HepG2 (cell line): ENCODE measurements around the gene LAPTM4A. TPM values are rescaled to one million over a fixed set of nuclear protein-coding genes. Genes with fewer than 3 reads are reported as not detected.

Experiments
- ATAC-seq: fragments of 200-7000 bp; cut with Tn5 transposase; 3 replicates; pipeline ENCODE4 v1.9.1; 2020; ENCODE audit warnings: mild to moderate bottlenecking, moderate library complexity
- BruUV-seq: library from RNA; stranded (reverse); fragments of 400-500 nt; replicated peaks from 2 replicates; lab custom pipeline; 2021; lab: Mats Ljungman, UMichigan
- CTCF ChIA-PET: fragments of 300-600 bp; formaldehyde crosslinking; extraction: SDS; loops from one replicate; lab custom pipeline; 2021; ENCODE audit warnings: low total read pairs, inconsistent platforms, low intra/inter-chr PET ratio; lab: Yijun Ruan, JAX
- POLR2A ChIA-PET: fragments of 350-600 bp; sonication (Branson Sonifier 250); formaldehyde crosslinking; loops from one replicate; lab custom pipeline; 2020; ENCODE audit warnings: antibody characterized with exemption, inconsistent platforms; lab: Yijun Ruan, JAX
- DNase-seq: peaks from one replicate; pipeline ENCODE4 v3.0.0-alpha.2; 2015; ENCODE audit warnings: low spot score
- FAIRE-seq: peaks from 3 replicates; lab custom pipeline; 2011; peaks lifted over from hg19 to GRCh38; lab: Jason Lieb, UNC
- H2AFZ ChIP-seq: one replicate; pipeline ENCODE4 v1.6.1; 2011; ENCODE audit warnings: low read length, inconsistent platforms
- H3K27ac ChIP-seq: fragments of 300-600 bp; 3 replicates; pipeline ENCODE4 v1.8.0; 2011; ENCODE audit warnings: mixed run types, mild to moderate bottlenecking, mixed read lengths, low read length, inconsistent platforms; ENCODE audit not compliant: insufficient read depth; ENCODE audit errors: extremely low read length
- H3K27me3 ChIP-seq, 2 experiments: fragments of 200-600 bp in 1 of 2; 2 replicates in 1 of 2; 3 replicates in 1 of 2; pipeline versions ENCODE4 v1.6.0 to v1.8.0; 2011; ENCODE audit warnings: low read length in 2 of 2, mild to moderate bottlenecking in 2 of 2, moderate library complexity in 2 of 2, inconsistent platforms in 1 of 2; ENCODE audit not compliant: insufficient read depth in 2 of 2, control insufficient read depth in 1 of 2
- H3K36me3 ChIP-seq, 2 experiments: fragments of 200-600 bp in 1 of 2; replicated peaks in 1 of 2; 2 replicates in 1 of 2; 3 replicates in 1 of 2; pipeline versions ENCODE4 v1.5.1 to v1.8.0; 2011; ENCODE audit warnings: low read length in 2 of 2, inconsistent platforms in 1 of 2; ENCODE audit not compliant: insufficient read depth in 2 of 2, control insufficient read depth in 1 of 2
- H3K4me1 ChIP-seq: 2 replicates; pipeline ENCODE4 v1.5.1; 2012; ENCODE audit warnings: low read length, inconsistent platforms; ENCODE audit not compliant: insufficient read depth
- H3K4me2 ChIP-seq: 2 replicates; pipeline ENCODE4 v1.6.0; 2011; ENCODE audit warnings: low read depth, low read length, inconsistent platforms
- H3K4me3 ChIP-seq, 3 experiments: fragments of 200-600 bp in 1 of 3; sonication (generic), shearing (Covaris generic) in 1 of 3; replicated peaks in 1 of 3; 2 replicates each; pipeline ENCODE4 v1.5.1; 2011 to 2016; ENCODE audit warnings: low read length in 3 of 3, inconsistent platforms in 2 of 3, low read depth in 2 of 3, mild to moderate bottlenecking in 2 of 3, control low read depth in 1 of 3, mixed read lengths in 1 of 3; ENCODE audit not compliant: insufficient read depth in 1 of 3
- H3K79me2 ChIP-seq: one replicate; pipeline ENCODE4 v1.6.1; 2011; ENCODE audit warnings: low read length, inconsistent platforms; ENCODE audit not compliant: insufficient read depth
- H3K9ac ChIP-seq: 2 replicates; pipeline ENCODE4 v1.6.0; 2011; ENCODE audit warnings: mild to moderate bottlenecking, low read depth, low read length, inconsistent platforms; ENCODE audit not compliant: insufficient read depth
- H3K9me3 ChIP-seq: 2 replicates; pipeline ENCODE4 v1.5.1; 2012; ENCODE audit warnings: mild to moderate bottlenecking, low read length
- H4K20me1 ChIP-seq: 2 replicates; pipeline ENCODE4 v1.6.0; 2011; ENCODE audit warnings: inconsistent platforms, mild to moderate bottlenecking, low read length, moderate library complexity; ENCODE audit not compliant: insufficient read depth
- BRD4 ChIP-seq: sonication (generic); formaldehyde crosslinking; IDR thresholded peaks from 2 replicates; pipeline ENCODE4 v1.4.0; 2020; ENCODE audit warnings: missing genetic modification reagents
- CEBPB ChIP-seq: IDR thresholded peaks from 2 replicates; pipeline ENCODE4 v1.6.1; 2011; ENCODE audit warnings: low read depth, low read length, improper control_type of control experiment, borderline replicate concordance
- GATAD2A ChIP-seq: IDR thresholded peaks from 2 replicates; pipeline ENCODE4 v1.6.1; 2016
- POLR2G ChIP-seq: fragments of 200-400 bp; formaldehyde crosslinking; IDR thresholded peaks from 2 replicates; pipeline ENCODE4 v1.6.1; 2018; ENCODE audit warnings: mild to moderate bottlenecking, low read depth, low read length, moderate library complexity
- WGBS: methylation state at CpG from one replicate; pipeline ENCODE4 v1.1.6; 2017; ENCODE audit warnings: low lambda C conversion rate; 5-methylcytosine and 5-hydroxymethylcytosine counted together
- in situ Hi-C: cut with HindIII; loops from 2 replicates; pipeline ENCODE4 v1.10.0; 2017; ENCODE audit warnings: low pct_unique_long_range_greater_than_20kb; ENCODE audit not compliant: extremely low pct_ligation_motif_present
- intact Hi-C: fragments of 100-400 bp; cut with micrococcal nuclease; formaldehyde crosslinking; loops from one replicate; pipeline ENCODE4 v1.10.0; 2022; ENCODE audit not compliant: unreplicated experiment
- polyA plus RNA-seq, 8 experiments: library from polyadenylated mRNA; depleted of rRNA in 3 of 8; stranded (reverse) in 7 of 8; unstranded in 1 of 8; fragments of >200 nt; fragmentation: Illumina TruSeq in 4 of 8; extraction: Trizol in 4 of 8; gene quantifications; 2 replicates each; pipeline versions ENCODE4 v1.2.1 to v1.2.3, GENCODE V29; 2011 to 2016; ENCODE audit warnings: low read depth in 4 of 8, missing spikeins in 1 of 8, mixed read lengths in 1 of 8; ENCODE audit not compliant: insufficient read depth in 1 of 8
- total RNA-seq, 5 experiments: library from RNA; depleted of rRNA; stranded (reverse); fragments of >200 nt; fragmentation: Illumina TruSeq; extraction: Trizol; gene quantifications; 2 replicates each; pipeline ENCODE4 v1.2.3, GENCODE V29; 2016; ENCODE audit warnings: low read depth in 1 of 5

Gene LAPTM4A
- total and polyA plus RNA-seq, 2 of the 13 experiments (the other 11 are each of a cell fraction or from before 2014, with no cell fraction given): 116 to 558 TPM

GRCh38 chr2:20030224-20030623 is 21.2 kb downstream of the LAPTM4A start:
- Histone ChIP-seq H3K4me3 (no peak overlapping the region), H3K9ac (no peak overlapping the region), H3K4me2 (no peak overlapping the region), H3K27ac (no peak overlapping the region), H2AFZ (no peak overlapping the region), H3K36me3 (peaks cover 22 to 52% of the 10 kb centered on the region in 2 experiments), H3K9me3 (no peaks in the 10 kb centered on the region)
- in situ Hi-C loops: no loop called here
- intact Hi-C loops: no loop called here
- CTCF ChIA-PET: no interaction called here
- ATAC-seq: no peak
- no peak for TF ChIP-seq BRD4 (CRISPR knock-in tag)
- peak; percentile 80 for TF ChIP-seq CEBPB
- TF ChIP-seq, all 625 proteins: peak for 1
- H3K27me3 ChIP-seq: no peaks in the 10 kb centered on the region
- POLR2A ChIA-PET: interaction anchor here (5.6 kb wide), 1 partner anchor 22 kb away, joined by 42 read pairs; the partner anchor contains the start of gene LAPTM4A
- WGBS: 94% methylated on average over 6 of the region's 6 CpGs
- peaks cover 21% of the 10 kb centered on the region for H3K4me1 ChIP-seq
- BruUV-seq: no TSS peak
- FAIRE-seq: no peak
- no peaks in the 10 kb centered on the region for H3K79me2 ChIP-seq
- no peaks in the 10 kb centered on the region for H4K20me1 ChIP-seq
- DNase-seq: no peak

DNA sequence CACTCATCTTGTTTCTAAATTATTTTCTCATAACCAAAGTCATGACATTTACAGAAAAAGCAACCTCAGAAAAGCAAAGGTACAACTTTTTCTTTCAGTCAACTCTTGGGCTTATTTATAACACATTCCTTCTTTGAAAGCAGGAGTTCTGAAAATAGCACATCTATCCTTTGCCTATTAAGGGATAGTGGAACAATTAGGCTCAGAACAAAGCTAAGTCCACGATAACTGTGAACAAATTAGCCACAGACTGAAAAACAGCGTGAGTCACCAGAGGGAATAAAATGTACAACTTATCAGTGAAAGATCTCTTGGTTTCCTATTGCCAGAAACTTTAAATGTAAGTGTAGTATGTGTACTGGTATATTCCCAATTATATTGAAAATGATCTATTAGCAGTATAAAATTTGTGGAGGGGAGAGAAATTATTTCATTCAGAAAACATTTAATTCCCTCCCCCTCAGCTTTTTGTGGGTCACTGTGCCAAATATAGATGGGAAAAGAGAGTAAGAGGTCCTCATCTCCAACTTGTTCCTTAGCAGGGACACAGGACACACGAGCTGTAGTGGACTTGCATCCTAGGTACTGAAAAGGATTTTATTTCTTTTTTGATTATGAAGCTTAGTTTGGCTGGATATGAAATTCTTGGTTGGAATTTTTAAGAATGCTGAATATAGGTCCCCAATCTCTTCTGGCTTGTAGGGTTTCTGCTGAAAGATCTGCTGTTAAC is 23.6 kb downstream of the LAPTM4A start:
- POLR2A ChIA-PET: interaction anchor here (1.6 to 5.6 kb wide), 5 partner anchors 12 to 38 kb away, joined by 4 to 42 read pairs (median 7); partner anchors contain the start of genes LAPTM4A, MATN3 and WDR35
- H3K4me1 ChIP-seq: peaks cover 21% of the 10 kb centered on the region

More for the DNA sequence above, 23.6 kb downstream of the LAPTM4A start:
- Histone ChIP-seq H3K9me3 (no peaks in the 10 kb centered on the region), H3K27ac (peak overlapping the region; percentile 53), H3K4me3 (peak overlapping the region in 1 of 3 experiments; percentile 0; a peak in 1 of 6 replicates), H3K27me3 (no peaks in the 10 kb centered on the region), H4K20me1 (no peaks in the 10 kb centered on the region), H3K79me2 (no peaks in the 10 kb centered on the region), H3K9ac (no peak overlapping the region), H2AFZ (no peak overlapping the region), H3K36me3 (peaks cover 6 to 28% of the 10 kb centered on the region in 2 experiments), H3K4me2 (peak overlapping the region; percentile 33)
- CTCF ChIA-PET: interaction anchor here (1.3 kb wide), 1 partner anchor 12 kb away, joined by 3 read pairs; no protein-coding TSS in a partner anchor
- WGBS: 68% methylated on average over 3 of the region's 3 CpGs
- FAIRE-seq (no peak), ATAC-seq (peak; percentile 41), DNase-seq (no peak)
- in situ Hi-C loops: no loop called here
- TF ChIP-seq GATAD2A (CRISPR knock-in tag) (no peak), POLR2G (0 out of 2 replicates have a peak, but pooled peaks have one; percentile 4)
- intact Hi-C loops: no loop called here
- no TSS peak for BruUV-seq
